AG10803 (cell line): ENCODE results near the gene CECR2.
A peak's percentile ranks its signal among the peaks of the same experiment; 100 is the strongest.

Experiments
- DNase-seq: peaks from one replicate; pipeline ENCODE4 v3.0.0; 2010; ENCODE audit warnings: low read depth
- H3K4me3 ChIP-seq: 2 replicates; pipeline ENCODE4 v1.5.1; 2011; ENCODE audit warnings: mild to moderate bottlenecking, low read length, control low read depth
- CTCF ChIP-seq: conservative IDR thresholded peaks from 2 replicates; pipeline ENCODE4 v1.5.1; 2011; ENCODE audit warnings: mild to moderate bottlenecking, low read length, control low read depth, inconsistent platforms

The CECR2 gene

GRCh38 chr22:17566776-17567175 lies 197.5 kb downstream of the CECR2 start:
- no peak for DNase-seq
- TF ChIP-seq CTCF = no peak
- no peak overlapping the region for H3K4me3 ChIP-seq

GRCh38 chr22:17569971-17570511 lies 200.8 kb downstream of the CECR2 start:
- H3K4me3 ChIP-seq = no peak overlapping the region
- no peak for TF ChIP-seq CTCF
- no peak for DNase-seq

- peak; percentile 83 for DNase-seq
- no peak for TF ChIP-seq CTCF
- peak overlapping the region; percentile 54 for H3K4me3 ChIP-seq
Measured at GRCh38 chr22:17570851-17571631, 201.8 kb downstream of the CECR2 start.

- DNase-seq = no peak
- no peak for TF ChIP-seq CTCF
- no peak overlapping the region for H3K4me3 ChIP-seq
Measured at GRCh38 chr22:17575151-17575550, 205.9 kb downstream of the CECR2 start.

GRCh38 chr22:17575681-17576080 lies 206.4 kb downstream of the CECR2 start:
- DNase-seq = peak; percentile 42
- no peak for TF ChIP-seq CTCF
- no peak overlapping the region for H3K4me3 ChIP-seq

- TF ChIP-seq CTCF = no peak
- peak; percentile 99 for DNase-seq
- H3K4me3 ChIP-seq = no peak overlapping the region
Measured at GRCh38 chr22:17576470-17576869, 207.2 kb downstream of the CECR2 start.

GRCh38 chr22:17578136-17578754 lies 209.0 kb downstream of the CECR2 start:
- no peak for TF ChIP-seq CTCF
- peak; percentile 76 for DNase-seq
- no peak overlapping the region for H3K4me3 ChIP-seq
